Putamen (tissue), 1 donor: ENCODE data around the gene CIT.
A peak's percentile ranks its signal among the peaks of the same experiment; 100 is the strongest.

Experiments used
- DNase-seq: peaks from one replicate; pipeline ENCODE4 v3.0.0-alpha.2; 2016; ENCODE audit warnings: low spot score

CIT gene

DNA sequence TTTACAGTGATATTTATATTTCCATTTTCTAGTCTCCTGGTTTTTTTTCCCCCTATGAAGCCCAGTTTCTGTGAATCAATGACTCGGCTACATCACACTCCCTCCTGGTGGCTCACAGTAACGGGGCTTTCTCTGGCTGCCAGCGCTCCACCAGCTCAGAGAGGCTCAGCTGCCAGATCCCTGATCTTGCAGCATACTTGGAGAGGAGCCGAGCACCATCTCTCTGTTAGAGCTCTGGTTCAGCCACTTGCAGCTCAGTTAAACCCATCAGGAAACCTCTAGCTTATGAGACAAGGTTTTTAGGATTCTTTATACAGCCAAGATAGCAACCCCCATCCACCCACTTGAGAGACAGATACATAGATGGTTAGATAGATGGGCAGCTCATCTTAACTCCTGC, 74.6 kb downstream of the CIT start:
- DNase-seq = peak; percentile 70

- DNase-seq = no peak
Observed at GRCh38 chr12:119797090-119797489, 80.0 kb downstream of the CIT start.

- DNase-seq = no peak
Observed at GRCh38 chr12:119796292-119796691, 80.8 kb downstream of the CIT start.

GRCh38 chr12:119791453-119791852, 85.7 kb downstream of the CIT start:
- DNase-seq = no peak

GRCh38 chr12:119788786-119789185, 88.3 kb downstream of the CIT start:
- DNase-seq = no peak

DNA sequence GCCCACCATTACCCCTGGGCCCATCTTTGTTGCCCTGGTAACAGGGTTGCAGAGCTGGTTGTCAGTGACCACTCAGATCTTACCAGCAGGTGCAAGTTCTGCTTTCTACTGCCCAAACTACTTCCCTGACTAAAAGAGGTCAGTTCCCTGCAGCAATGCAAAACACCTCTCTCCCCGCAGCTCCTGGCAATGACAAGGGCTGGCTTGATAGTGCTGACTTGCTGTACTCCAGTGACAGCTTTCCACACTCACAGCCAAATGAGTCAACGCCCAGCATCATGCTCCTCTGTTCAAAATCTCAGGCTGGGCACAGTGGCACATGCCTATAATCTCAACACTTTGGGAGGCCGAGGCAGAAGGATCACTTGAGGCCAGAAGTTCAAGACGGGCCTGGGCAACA, 90.6 kb downstream of the CIT start:
- DNase-seq = no peak

DNA sequence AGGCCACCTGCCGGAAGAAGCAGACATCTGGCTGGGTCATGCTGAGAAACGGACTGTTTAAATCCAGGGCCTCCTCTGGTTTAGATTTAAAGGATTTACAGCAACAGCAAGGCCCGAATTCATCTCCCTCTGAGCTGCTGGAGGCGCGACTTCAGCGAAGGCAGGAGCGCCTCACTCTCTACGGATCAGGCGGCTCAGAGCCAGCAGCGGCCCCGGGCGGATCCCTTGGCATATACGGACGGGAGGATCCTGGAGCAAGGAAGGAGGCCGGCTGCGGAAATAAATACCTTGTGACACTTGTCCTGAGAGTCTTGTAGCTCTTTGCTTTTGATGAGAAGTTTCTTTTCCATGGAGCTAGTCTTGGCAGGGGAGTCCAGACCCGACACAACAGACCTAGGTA, 92.4 kb downstream of the CIT start:
- no peak for DNase-seq

DNA sequence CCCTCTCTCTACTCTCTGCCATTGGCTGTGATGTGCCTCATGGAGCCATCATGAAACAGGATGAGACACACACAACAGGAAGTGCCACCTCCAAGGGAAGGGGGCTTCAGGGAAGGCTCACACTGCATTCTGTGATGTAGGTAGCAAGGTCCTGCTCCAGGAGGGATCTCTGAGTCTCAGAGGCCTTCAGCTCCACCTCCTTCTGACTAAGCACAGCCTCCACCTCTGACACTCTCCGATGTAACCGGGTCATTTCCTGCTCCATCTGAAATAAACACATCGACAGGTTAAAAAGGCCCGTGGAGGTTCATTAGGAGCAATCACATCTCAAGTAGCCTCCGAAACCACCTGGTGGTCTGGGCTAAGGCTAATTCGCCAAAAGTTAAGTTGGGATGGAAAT, 93.3 kb downstream of the CIT start:
- no peak for DNase-seq

DNA sequence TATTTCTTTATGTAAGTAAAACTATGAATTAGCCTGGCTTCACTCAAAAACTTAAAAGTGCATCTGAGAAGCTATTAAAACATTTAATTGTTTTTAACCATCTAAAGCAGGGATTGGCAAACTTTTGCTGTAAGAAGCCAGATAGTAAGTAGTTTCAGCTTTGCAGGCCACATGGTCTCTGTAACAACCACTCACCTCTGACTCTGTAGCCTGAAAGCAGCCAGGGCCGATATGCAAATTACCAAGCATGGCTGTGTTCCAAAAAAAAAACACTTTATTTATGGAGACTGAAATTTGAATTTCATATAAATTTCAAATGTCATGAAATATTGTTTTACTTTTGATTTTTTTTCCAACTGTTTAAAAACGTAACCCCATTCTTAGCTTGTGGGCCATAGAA, 95.3 kb downstream of the CIT start:
- DNase-seq = no peak

DNA sequence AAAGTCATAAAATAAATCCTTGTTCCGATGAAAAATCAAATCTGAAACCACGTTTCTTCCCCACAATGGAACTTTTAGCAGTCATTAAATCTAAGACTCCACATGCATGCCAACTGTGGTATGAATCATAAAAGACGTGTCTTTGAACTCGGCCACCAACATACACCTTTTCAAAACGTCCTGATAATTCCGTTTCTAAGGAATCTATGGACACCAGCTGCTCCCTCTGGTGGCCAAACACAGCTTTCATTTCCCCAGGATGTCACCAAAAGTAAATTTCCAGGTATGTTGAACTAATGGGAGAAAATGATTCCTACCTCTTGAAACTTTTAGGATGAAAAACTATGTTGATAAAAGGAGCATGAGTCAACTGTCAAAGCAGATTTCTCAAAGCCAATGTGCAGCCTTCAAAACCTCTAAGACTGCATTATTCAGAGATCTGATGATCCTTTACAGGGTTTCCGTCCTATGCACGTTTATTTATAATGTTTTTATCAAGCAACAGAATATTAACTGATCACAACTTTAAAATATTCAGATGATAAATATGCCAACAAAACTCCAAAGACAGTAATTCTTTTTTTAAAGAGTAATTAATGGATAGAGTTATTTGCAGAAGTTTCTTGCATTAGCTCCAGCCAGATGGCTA, 96.2 kb downstream of the CIT start:
- DNase-seq = peak; percentile 27

DNA sequence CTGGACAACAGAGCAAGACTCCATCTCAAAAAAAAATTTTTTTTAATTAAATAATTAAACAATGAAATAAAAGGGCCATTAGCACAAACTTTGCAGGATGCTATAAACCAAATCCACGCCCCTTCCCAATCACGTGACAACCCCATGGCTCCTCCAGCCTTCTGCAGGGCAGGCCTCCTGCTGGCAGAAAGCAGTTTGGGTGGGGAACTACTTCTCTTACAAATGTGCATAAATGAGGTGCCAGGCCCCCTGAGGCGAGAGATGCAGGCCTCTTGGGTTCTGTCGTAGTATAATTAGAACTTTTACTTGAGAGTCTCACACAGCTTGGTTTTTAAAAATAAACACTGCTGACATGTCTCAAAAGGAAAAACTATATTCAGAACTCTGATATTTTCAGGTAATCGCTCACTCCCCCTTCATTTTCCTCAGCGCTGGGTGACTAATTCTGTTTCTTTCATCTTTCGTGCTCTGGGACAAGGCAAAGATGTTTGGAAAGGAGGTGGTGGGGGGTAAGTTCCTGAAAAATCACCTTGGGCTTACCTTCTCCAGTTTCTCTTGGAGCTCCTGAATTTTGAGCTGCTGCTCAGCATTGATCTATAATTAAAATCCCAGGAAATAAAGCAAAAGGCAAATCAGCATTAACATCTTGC, 101.7 kb downstream of the CIT start:
- peak; percentile 77 for DNase-seq

DNA sequence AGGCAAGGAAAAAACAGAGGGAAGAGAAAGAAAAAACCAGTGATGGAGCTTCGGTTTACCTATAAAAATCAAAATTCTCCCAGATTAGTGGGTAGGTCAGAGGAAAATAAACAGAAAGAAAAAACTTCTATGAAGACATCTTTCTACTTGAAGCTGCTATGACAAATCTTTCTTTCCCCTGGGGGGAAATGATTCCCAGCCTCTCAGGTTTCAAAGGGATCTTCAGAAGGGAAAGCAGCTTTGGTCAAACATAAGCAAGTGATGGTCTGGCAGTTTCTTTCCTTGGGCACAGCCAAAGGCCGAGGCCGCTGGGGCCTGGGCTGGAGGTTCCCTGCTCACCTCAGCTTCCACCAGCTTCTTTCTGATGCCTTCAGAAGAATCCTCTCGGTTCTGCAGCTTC, 104.7 kb downstream of the CIT start:
- no peak for DNase-seq

- DNase-seq = no peak
Observed at GRCh38 chr12:119770146-119770545, 107.0 kb downstream of the CIT start.

- no peak for DNase-seq
Observed at GRCh38 chr12:119762619-119763018, 114.5 kb downstream of the CIT start.

- no peak for DNase-seq
Observed at GRCh38 chr12:119758722-119759121, 118.4 kb downstream of the CIT start.

GRCh38 chr12:119758234-119758633, 118.9 kb downstream of the CIT start:
- DNase-seq = no peak

DNA sequence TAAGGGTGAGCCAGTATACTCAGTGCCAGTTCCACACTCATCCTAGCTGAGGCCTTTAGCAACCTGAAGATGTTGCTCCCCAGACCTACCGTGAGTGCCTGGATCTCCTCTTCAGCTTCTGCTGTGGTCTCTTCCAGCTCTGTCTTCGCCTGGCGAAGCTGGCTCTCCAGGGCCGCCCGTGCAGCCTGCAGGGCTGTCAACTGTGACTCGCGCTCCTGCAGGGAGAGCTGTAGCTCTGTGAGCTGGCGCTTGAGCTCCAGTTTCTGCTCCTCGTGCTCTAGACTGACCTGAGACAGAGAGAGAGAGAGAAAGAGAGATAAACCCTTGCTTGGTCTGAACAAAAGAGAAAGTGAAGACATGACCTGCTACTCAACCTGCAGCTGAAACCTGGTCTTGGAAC, 125.2 kb downstream of the CIT start:
- DNase-seq = no peak

- no peak for DNase-seq
Observed at GRCh38 chr12:119749666-119750065, 127.5 kb downstream of the CIT start.

GRCh38 chr12:119748497-119748896, 128.6 kb downstream of the CIT start:
- DNase-seq = no peak

- DNase-seq = no peak
Observed at GRCh38 chr12:119746169-119746568, 131.0 kb downstream of the CIT start.

DNA sequence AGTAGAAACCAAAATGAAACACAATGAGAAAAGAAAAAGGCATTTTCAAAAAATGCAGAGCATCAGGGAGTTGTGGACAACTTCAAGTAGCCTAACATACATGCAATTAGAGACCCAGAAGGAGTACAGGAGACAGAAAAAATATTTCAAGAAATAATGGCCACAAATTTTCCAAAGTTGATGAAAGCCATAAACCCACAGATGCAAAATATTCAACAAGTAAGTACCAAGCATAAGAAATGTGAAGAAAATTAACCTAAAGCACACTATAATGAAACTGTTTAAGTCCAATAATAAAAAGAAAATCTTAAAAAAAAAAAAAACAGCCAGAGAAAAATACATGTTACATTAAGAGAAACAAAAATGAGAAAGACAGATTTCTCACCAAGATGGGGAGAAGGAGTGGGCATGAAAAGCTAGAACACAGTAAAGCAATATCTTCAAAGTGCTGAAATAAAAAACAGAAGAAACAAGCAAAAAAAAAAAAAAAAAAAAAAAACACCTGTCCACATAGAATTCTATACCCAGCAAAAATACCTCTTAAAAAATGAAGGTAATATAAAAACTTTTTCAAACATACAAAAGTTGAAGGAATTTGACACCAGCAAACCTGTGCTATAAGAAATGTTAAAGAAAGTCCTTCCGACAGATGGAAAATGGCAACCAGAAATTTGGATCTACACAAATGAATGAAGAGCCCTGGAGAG, 132.1 kb downstream of the CIT start:
- no peak for DNase-seq

DNA sequence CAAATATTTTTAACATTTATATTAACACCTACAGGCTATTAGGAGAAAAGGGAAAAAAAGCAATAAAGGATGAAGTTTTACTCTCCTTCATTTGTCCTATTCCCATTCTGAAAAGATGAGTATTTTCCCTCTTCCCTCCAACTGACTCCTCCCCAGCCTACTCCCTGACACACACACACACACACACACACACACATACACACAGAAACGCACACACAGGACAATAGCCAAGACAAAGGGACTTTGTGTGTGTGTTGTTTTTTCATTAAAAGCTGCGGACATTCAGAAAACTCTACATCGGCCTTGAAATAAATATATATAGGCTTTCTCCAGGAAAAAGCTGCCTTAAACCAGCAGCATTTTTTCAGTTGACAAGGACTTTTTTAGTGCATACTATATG, 134.4 kb downstream of the CIT start:
- no peak for DNase-seq

- DNase-seq = no peak
Observed at GRCh38 chr12:119740830-119741229, 136.3 kb downstream of the CIT start.

DNA sequence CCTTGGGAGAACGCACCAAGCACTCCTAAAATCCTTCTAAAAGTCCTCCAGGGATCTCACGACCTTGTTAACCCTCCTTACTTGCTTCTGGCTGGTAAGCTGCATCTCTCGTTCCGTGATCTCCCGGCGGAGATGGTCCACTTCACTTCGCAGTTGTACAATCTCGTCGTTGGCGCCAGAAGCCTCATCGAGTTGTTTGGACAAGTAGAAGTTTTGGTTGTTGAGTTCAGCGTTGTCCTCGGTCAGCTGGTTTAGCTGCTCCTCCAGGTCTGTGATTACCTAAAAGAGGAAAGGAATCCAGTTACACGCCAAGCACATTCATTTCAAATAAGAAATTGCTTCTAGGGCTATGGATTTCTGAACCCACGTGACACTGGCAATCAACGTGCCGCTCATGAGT, 142.0 kb downstream of the CIT start:
- DNase-seq = no peak
